Gastroesophageal sphincter (tissue), 4 donors: ENCODE results near the gene NFE2L3. TPM values are rescaled to one million over a fixed set of nuclear protein-coding genes. Genes with fewer than 3 reads are reported as not detected.
A peak's percentile ranks its signal among the peaks of the same experiment; 100 is the strongest.

Source experiments
- ATAC-seq: fragments of 150-250 bp; one replicate; pipeline ENCODE4 v1.9.1; 2016; ENCODE audit warnings: mild to moderate bottlenecking, moderate library complexity
- H3K27ac ChIP-seq, 4 donors: fragments of 200-600 bp; sonication (generic) in 3 of 4; 1 replicate in 3 of 4; 2 replicates in 1 of 4; pipeline ENCODE4 v1.5.1; 2016 to 2019
- H3K27me3 ChIP-seq: fragments of 200-600 bp; sonication (generic); one replicate; pipeline ENCODE4 v1.5.1; 2019
- H3K36me3 ChIP-seq, 2 donors: fragments of 200-600 bp; sonication (generic); one replicate each; pipeline ENCODE4 v1.5.1; 2019; ENCODE audit warnings: control low read depth in 1 of 2
- H3K4me1 ChIP-seq, 3 donors: fragments of 200-600 bp; sonication (generic); 1 replicate in 2 of 3; 2 replicates in 1 of 3; pipeline ENCODE4 v1.5.1; 2016 to 2019; ENCODE audit warnings: control low read depth in 2 of 3
- H3K4me3 ChIP-seq, 2 donors: fragments of 200-600 bp; sonication (generic); one replicate each; pipeline ENCODE4 v1.5.1; 2019; ENCODE audit warnings: mild to moderate bottlenecking in 1 of 2, moderate library complexity in 1 of 2
- H3K9me3 ChIP-seq, 3 donors: fragments of 200-600 bp; sonication (generic); one replicate each; pipeline ENCODE4 v1.5.1; 2017 to 2019; ENCODE audit warnings: control low read depth in 2 of 3
- EP300 ChIP-seq: sonication (generic); formaldehyde crosslinking; IDR thresholded peaks from one replicate; pipeline ENCODE4 v1.6.1; 2017; ENCODE audit warnings: antibody characterized with exemption, mild to moderate bottlenecking
- POLR2A ChIP-seq, 2 donors: fragments of 450-650 bp; IDR thresholded peaks; one replicate each; pipeline ENCODE4 v1.6.1; 2017; ENCODE audit warnings: antibody characterized with exemption in 2 of 2, mild to moderate bottlenecking in 2 of 2, moderate library complexity in 1 of 2
- POLR2AphosphoS5 ChIP-seq: sonication (generic); formaldehyde crosslinking; IDR thresholded peaks from one replicate; pipeline ENCODE4 v1.6.1; 2017; ENCODE audit warnings: antibody characterized with exemption
- WGBS, 2 donors: methylation state at CpG; one replicate each; pipeline ENCODE4 v1.1.5; 2018; ENCODE audit warnings: low coverage in 1 of 2; 5-methylcytosine and 5-hydroxymethylcytosine counted together
- total RNA-seq, 4 donors: library from RNA; depleted of rRNA; stranded (reverse); fragments of >200 nt; gene quantifications; one replicate each; pipeline ENCODE4 v1.1.0, GENCODE V29; 2016
- TF ChIP-seq, protein P1 (sequence below), 4 experiments: fragments of 200-600 bp in 2 of 4; fragments of 450-650 bp in 2 of 4; sonication (generic) in 1 of 4; IDR thresholded peaks; one replicate each; pipeline ENCODE4 v1.5.1; 2017 to 2019; ENCODE audit warnings: antibody characterized with exemption in 4 of 4, mild to moderate bottlenecking in 2 of 4, moderate library complexity in 2 of 4

The NFE2L3 gene
- total RNA-seq, 4 donors from 2014 or later: 0.62 to 4.4 (median 2.2) TPM

DNA sequence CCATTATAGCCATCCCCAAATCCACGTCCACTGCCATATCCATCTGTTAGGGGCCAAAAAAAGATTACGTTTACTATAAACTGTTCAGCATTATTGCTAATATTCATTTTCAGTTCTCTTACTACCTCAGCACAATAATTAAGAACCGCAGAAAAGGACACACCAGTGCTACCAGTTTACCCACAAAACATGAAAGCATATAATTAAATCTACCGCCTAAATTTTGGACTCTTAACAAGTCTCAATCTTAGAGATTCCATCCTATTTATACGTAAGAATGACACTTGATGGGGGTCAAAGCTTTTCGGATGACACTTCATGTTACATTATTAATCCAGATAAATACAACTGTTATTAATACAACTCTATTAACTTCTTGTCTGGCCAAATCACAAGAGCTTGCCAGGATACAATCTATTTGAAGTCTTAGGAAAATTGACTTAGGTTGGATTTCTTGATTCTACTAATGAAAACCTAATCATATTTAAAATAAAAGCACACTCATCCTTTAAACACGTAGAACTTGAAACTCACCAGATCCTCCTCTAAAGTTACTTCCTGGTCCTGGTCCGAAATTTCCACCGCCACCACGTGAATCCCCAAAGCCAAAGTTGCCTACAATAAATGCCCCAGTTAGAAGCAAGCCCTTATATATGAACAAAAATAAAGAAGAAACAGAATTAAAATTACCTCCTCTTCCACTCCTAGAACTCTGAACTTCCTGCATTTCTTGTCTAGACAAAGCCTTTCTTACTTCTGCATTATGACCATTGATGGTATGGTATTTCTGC is 44.1 kb downstream of the NFE2L3 start:
- TF ChIP-seq POLR2A (IDR thresholded peaks at IDR 0.05): no peak
- TF ChIP-seq, protein P1, sequence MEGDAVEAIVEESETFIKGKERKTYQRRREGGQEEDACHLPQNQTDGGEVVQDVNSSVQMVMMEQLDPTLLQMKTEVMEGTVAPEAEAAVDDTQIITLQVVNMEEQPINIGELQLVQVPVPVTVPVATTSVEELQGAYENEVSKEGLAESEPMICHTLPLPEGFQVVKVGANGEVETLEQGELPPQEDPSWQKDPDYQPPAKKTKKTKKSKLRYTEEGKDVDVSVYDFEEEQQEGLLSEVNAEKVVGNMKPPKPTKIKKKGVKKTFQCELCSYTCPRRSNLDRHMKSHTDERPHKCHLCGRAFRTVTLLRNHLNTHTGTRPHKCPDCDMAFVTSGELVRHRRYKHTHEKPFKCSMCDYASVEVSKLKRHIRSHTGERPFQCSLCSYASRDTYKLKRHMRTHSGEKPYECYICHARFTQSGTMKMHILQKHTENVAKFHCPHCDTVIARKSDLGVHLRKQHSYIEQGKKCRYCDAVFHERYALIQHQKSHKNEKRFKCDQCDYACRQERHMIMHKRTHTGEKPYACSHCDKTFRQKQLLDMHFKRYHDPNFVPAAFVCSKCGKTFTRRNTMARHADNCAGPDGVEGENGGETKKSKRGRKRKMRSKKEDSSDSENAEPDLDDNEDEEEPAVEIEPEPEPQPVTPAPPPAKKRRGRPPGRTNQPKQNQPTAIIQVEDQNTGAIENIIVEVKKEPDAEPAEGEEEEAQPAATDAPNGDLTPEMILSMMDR (IDR thresholded peaks at IDR 0.05): no peak
- TF ChIP-seq EP300: no peak
- no peak for TF ChIP-seq POLR2AphosphoS5
- ATAC-seq: no peak
- Histone ChIP-seq H3K27me3 (no peaks in the 10 kb centered on the region), H3K4me1 (peaks cover 36 to 68% (median 41%) of the 10 kb centered on the region in 3 donors), H3K9me3 (no peaks in the 10 kb centered on the region), H3K27ac (peak overlapping the region in 3 of 4 donors; percentile 1 to 27 (median 21)), H3K4me3 (peak overlapping the region in 1 of 2 donors; percentile 19), H3K36me3 (peaks cover 28 to 66% of the 10 kb centered on the region in 2 donors)
- WGBS, 2 donors: 42% methylated on average over 10 of the region's 10 CpGs

DNA sequence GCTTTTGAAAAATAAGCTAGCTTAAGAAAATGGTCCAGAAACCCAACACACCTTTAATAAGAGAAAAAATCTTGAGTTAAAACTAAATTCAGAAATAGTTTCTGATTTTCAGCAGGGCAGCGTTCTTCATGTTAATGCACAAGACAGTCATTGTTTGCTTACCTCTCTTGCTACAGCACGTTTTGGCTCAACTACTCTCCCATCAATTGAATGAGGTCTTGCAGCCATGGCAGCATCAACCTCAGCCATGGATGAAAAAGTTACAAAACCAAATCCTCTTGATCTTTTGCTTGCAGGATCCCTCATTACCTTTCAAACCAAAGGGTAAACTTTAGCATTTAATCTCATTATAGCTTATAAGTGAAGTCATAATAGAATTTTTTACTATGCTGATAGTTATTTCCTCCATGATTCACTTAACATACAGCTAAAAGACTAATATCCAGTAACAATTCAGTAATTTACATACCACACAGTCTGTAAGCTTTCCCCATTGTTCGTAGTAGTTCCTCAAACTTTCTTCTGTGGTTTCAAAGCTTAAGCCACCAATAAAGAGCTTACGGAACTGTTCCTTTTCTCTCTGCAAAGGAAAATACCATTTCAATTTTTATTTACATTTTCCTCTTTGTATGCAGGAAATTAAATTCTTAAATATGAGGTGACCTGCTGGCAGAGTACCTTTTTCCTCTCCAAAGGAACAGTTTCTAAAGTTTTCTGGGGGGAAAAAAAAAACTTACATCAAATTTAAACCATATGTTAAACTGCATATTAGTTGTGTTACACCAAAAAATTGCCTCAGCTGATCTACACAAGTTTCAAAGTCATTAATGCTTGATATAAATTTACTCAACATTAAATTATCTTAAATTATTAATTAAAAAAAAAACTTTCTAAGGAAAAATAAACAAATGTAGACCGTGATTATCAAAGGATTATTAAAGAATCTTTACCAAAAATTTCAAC is 45.4 kb downstream of the NFE2L3 start:
- H3K4me1 ChIP-seq: peaks cover 29 to 55% (median 41%) of the 10 kb centered on the region in 3 donors
- H3K36me3 ChIP-seq: peaks cover 22 to 52% of the 10 kb centered on the region in 2 donors
- H3K9me3 ChIP-seq: no peaks in the 10 kb centered on the region
- H3K27ac ChIP-seq: peak overlapping the region in 3 of 4 donors; percentile 22 to 99 (median 98)
- TF ChIP-seq, protein P1 (IDR thresholded peaks at IDR 0.05): no peak
- no peak for TF ChIP-seq POLR2A (IDR thresholded peaks at IDR 0.05)
- TF ChIP-seq POLR2AphosphoS5: no peak
- no peak for TF ChIP-seq EP300
- no peak for ATAC-seq
- no peaks in the 10 kb centered on the region for H3K27me3 ChIP-seq
- H3K4me3 ChIP-seq: peak overlapping the region; percentile 93 to 98
- WGBS, 2 donors: 5 to 13% methylated on average over 5 of the region's 5 CpGs

DNA sequence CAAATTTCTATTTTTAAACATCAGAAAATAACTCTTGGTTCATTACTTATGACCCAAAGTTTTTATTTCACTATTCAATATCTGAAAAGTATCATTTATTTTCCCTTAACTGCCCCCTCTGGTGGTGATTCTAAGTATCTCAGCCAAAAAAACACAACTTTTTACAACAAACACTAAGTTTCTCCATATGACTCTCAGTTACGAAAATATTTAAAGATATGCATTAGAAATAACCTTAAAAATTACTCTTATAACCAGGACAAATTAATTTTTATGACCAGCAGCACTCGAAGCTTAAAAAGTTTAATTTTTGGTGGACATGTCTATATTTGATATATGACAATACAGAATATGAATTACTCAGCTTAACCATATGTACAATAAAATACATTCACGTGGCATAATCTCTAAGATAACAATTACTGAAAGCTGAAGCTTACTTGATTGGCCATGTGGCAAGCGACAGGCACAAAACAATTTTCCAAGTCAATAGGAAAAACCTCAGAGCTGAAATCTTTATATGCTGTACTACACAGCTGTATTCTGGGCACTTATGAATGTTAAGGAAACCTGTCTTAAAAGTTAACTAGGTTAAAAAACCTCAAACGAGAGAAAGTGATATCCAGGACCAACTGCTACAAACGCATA is 46.3 kb downstream of the NFE2L3 start:
- ATAC-seq: no peak
- Histone ChIP-seq H3K27me3 (no peaks in the 10 kb centered on the region), H3K36me3 (peaks cover 14 to 44% of the 10 kb centered on the region in 2 donors), H3K4me3 (peak overlapping the region; percentile 93 to 98), H3K27ac (peak overlapping the region; percentile 98 to 99 (median 99)), H3K4me1 (peaks cover 21 to 55% (median 42%) of the 10 kb centered on the region in 3 donors), H3K9me3 (no peaks in the 10 kb centered on the region)
- no peak for TF ChIP-seq EP300
- TF ChIP-seq, protein P1 (IDR thresholded peaks at IDR 0.05): peak; percentile 67 to 74 (median 72)
- WGBS, 2 donors: 0% methylated on average over 6 of the region's 6 CpGs

DNA sequence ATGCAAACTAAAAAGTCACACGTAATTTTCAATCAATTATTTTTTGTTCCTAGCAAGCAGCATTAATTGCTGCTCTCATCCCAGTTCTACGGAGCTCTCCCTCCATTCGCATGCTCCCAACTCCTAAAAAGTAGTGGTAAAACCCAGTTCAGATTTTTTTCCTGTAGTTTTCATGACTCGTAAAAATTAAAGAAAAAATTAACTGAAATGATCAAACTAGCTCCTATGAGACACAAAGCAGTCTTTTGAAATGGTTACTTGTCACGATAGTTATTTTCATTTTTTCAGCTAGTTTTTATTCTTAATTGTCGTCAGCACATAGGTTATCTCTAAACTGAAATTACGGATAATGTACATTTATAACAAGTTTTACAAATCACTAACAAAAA is 46.8 kb downstream of the NFE2L3 start:
- H3K4me3 ChIP-seq: peak overlapping the region; percentile 93 to 98
- no peaks in the 10 kb centered on the region for H3K9me3 ChIP-seq
- H3K36me3 ChIP-seq: peaks cover 14 to 39% of the 10 kb centered on the region in 2 donors
- H3K27me3 ChIP-seq: no peaks in the 10 kb centered on the region
- peaks cover 21 to 55% (median 41%) of the 10 kb centered on the region in 3 donors for H3K4me1 ChIP-seq
- TF ChIP-seq, protein P1 (IDR thresholded peaks at IDR 0.05): no peak
- TF ChIP-seq EP300: no peak
- no peak for TF ChIP-seq POLR2AphosphoS5
- TF ChIP-seq POLR2A (IDR thresholded peaks at IDR 0.05): no peak
- no peak for ATAC-seq
- WGBS, 2 donors: 0 to 1% methylated on average over 7 of the region's 7 CpGs
- peak overlapping the region; percentile 98 to 99 (median 99) for H3K27ac ChIP-seq
